IPS-NIHi7 (cell line): ENCODE measurements around the gene LINGO1.

Experiments used
- DNase-seq: peaks from one replicate; pipeline ENCODE4 v3.0.0; 2012; ENCODE audit warnings: mixed read lengths; ENCODE audit errors: extremely low spot score

Gene LINGO1

GRCh38 chr15:77615472-77615871 is 17.2 kb downstream of the LINGO1 start:
- DNase-seq = no peak

- DNase-seq = no peak
These were observed 18.4 kb downstream of the LINGO1 start for GRCh38 chr15:77614251-77614806.

GRCh38 chr15:77613814-77614213 is 18.9 kb downstream of the LINGO1 start:
- no peak for DNase-seq

DNA sequence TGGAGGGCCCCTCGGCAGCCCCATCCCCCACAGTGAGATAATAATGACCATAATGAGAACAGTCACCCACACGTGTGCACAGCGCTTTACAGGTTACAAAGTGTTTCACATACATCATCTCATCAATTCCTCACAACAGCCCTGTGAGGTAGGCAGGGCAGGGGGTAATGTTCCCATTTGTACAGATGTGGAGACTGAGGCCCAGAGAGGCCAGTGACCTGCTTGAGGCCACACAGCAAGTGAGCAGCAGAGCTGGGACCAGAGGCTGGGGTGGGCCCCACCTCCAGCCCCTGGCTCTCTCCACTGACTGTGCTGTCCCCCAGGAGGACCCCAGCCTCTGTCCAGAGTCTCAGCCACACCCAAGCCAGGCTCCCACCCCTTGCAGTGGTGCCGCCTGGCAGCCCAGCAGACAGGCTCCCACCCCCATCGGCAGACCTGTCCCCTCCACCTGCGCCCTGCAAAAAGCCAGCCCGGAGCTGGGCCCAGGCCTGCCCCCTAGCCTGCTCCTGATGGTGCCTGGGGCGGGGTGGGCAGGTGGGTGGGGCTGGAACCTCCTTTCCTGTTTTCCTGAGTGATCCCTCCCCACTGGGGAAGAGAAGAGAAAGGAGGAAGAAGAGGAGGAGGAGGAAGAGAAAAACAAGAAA is 19.6 kb downstream of the LINGO1 start:
- no peak for DNase-seq

DNA sequence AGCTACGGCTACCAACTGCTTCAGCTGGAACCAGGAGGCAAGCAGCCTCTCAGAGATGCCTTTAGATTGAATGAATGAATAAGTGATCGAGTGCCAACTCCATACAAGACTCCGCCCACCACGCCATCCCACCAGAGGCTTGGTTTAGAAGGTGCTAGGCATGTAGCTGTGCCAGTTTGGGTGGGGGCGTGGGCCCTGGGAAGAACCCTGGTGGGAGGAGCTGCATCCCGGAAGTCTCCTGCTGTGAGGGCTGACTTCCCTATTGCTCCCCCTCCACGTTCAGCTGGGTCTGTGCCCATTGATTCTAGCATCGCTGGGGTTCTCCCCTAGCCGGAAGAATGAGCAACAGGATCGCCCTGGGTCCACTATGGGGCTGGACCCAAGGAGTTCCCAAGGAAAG is 20.9 kb downstream of the LINGO1 start:
- DNase-seq = no peak

- no peak for DNase-seq
These were observed 22.0 kb downstream of the LINGO1 start for GRCh38 chr15:77610731-77611130.

DNA sequence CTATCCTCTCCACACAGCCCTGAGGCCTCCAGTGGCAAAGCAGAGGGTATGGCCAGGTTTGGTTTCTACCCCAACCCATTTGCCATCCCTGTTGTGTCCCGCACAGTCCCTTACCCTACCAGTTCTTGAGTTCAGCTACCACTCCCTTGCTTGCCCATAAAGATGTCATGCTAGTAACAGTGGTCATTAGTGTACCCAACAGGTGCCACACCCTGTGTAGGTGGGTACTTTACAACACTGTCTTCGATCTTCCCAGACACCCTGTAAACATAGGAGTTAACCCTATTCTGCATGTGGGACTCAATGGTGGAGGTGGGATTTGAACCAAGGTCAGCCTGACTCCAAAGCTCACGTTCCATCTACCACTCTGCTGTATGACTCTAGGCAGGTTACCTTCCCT is 23.2 kb downstream of the LINGO1 start:
- no peak for DNase-seq

DNA sequence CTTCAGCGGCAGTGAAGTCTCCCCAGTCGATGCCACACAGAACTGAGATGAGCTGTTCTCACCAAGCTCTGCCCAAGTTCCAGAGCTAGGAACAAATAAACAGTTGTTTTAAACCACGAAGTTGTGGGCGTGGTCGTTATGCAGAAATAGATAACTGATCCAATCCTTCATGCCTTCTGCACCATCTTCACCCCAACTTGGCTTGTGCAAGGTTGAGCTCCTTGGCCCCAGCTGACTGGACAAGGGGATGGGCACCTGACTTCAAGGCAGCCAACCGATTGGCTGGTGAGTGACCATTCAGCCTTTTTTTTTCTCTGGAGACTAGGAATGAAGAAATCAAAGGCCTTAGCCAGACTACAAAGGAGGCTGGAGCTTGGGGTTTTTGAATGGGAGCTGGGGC is 23.9 kb downstream of the LINGO1 start:
- DNase-seq = no peak

- DNase-seq = no peak
These were observed 24.8 kb downstream of the LINGO1 start for GRCh38 chr15:77607894-77608261.

DNA sequence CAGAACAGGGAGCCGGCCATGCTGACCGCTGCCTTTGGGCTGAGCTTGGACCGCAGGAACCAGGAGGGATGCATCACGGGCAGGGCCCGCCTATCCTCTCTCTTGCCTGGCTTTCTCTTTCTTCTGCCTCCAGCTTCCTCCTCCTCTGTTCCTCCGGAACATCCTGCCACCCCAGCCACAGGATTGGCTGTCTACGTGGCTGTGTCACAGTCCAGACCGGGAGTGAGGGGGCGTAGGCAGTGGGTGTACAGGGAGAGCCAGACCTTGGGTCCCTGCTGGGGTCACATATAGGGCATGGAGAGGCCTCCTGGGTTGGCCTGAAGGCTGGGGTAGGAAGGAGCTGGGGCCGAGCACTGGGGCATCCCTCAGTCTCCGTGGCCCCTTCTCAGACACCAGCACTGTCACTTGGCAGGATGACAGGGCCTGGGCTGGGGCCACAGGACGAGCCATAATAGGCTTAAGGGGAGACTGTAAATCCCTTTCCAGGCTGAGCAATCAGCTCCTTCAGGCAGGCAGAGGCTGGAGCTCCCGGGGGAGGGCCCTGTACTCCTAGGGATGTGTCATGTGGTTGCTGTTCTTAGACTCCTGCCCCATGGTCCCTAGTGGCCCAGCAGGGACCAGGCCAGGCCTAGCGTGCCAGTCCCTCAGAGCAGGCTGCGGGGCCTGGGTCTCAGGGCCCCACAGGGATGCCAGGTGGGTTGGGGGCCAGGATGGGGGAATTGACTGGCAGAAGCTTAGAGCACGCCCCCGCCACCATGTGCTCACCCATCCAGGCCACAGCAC is 25.4 kb downstream of the LINGO1 start:
- DNase-seq = no peak

GRCh38 chr15:77606142-77607034 is 26.3 kb downstream of the LINGO1 start:
- no peak for DNase-seq

DNA sequence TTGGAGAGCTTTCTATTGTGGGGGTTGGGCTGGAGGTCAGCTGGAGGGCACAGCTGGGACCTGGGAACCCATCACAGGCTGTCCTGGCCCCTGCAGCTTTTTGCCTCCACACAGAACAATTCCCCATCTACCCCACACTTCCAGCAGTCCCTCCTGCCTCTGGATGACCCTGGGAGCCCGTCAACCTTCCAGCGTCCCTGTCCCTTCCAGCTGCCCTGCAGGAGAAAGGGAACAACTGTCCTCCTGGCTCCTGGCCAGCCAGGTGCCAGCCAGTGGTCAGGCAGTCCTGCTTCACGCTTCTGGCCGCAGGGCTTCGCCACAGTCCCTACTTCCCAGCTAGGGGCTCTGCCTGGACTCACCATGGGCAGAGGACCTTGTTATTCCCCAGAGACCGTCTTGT is 27.2 kb downstream of the LINGO1 start:
- DNase-seq = no peak

DNA sequence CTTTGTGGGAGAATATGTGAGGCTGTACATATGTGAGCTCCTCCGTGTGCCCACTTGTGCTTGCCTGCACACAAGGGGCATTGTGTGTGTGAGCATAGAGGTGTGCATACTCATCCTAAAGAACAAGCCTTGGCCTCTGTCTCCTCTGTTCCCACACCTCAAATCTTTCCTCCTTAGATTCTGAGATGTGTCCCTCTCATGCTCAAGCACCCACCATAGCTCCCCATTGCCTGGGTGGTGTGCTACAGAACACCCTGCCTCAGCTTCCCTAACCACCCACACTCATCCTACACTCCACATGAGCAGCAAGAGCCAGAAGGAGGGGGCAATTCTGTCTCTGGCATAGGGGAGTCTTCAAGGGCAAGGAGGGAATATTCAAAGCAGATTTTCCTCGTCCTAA is 27.7 kb downstream of the LINGO1 start:
- DNase-seq = no peak

GRCh38 chr15:77603611-77604336 is 28.9 kb downstream of the LINGO1 start:
- no peak for DNase-seq

DNA sequence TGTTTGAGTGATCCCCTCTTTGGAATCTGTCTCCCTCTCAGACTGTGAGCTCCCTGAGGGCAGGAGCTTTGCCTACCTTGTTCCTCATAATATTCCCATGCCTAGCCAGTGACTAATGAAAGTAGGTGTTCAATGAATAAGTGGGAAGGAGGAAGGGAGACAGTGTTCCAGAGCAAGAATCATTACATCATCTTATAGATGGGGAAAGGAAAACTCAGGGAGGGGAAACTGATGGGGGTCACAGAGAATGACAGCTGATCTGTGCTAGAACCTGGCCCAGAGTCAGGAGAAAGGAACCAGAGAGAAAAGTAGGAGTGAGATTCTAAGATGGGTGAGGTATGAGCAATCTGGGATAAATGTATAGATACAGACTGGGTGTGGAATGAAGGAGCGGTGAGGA is 29.9 kb downstream of the LINGO1 start:
- no peak for DNase-seq

DNA sequence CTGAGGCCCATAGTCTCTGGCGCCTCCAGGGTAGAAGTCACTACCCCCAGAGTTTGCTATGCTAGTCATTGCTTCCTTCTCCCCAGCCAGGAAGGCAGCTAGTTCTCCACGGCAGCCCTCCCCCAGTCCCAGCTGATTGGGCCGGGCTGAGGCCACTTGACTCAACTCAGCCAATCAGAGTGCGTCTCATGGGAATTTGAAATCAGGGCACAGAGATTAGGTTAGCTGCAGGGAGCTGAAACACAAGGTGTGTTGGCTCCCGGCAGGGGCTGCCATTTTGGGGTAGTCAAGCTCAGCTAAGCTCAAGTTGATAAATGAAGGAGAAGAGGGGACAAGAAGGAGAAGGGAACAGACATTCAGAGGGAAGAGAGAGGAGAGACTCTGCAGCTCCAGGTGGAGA is 32.8 kb downstream of the LINGO1 start:
- peak; percentile 87 for DNase-seq

GRCh38 chr15:77599357-77599756 is 33.4 kb downstream of the LINGO1 start:
- no peak for DNase-seq

- no peak for DNase-seq
These were observed 34.1 kb downstream of the LINGO1 start for GRCh38 chr15:77598644-77599043.

GRCh38 chr15:77597804-77598453 is 34.8 kb downstream of the LINGO1 start:
- no peak for DNase-seq

- no peak for DNase-seq
These were observed 35.6 kb downstream of the LINGO1 start for GRCh38 chr15:77596821-77597803.
